ENCODE results near the gene PRPH2. TPM values are rescaled to one million over a fixed set of nuclear protein-coding genes. Genes with fewer than 3 reads are reported as not detected.

PRPH2 gene
- total RNA-seq, 1 experiment from 2014 or later = not detected

DNA sequence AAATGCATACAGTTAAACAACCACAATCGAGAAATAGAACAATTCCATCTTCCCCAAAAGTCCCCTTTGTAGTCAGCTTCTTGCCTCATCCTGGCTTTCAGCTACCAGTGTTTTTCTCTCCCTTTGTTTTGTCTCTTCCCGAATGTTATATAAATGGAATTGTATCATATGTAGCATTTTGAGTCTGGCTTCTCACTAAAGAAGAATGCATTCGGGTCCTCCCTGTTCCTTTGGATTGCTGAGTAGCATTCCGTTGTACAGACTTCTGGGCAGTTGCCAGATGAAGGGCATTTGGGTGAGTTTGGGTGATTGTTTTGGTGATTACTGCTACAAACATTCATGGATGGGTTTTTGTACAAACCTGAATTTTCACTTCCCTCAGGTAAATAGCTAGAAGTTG is 27.8 kb downstream of the PRPH2 start:
- DNase-seq (ENCODE audit: low read depth, low spot score) (no peak), ATAC-seq (no peak)
- intact Hi-C loops (cut with micrococcal nuclease; ENCODE audit: unreplicated experiment) (no loop called here), in situ Hi-C loops (cut with HindIII; ENCODE audit: low pct_unique_long_range_greater_than_20kb, low sequenced_read_pairs) (no loop called here)
- Histone ChIP-seq H3K4me3 (ENCODE audit: low read depth in 2 of 2, low read length in 2 of 2) (no peak overlapping the region), H3K36me3 (ENCODE audit: control insufficient read depth, insufficient read depth, low read length) (peaks cover 14% of the 10 kb centered on the region), H3K4me1 (ENCODE audit: control insufficient read depth, insufficient read depth, low read length) (no peaks in the 10 kb centered on the region), H3K27me3 (ENCODE audit: control insufficient read depth, insufficient read depth, low read length) (no peaks in the 10 kb centered on the region), H3K9me3 (ENCODE audit: control insufficient read depth, insufficient read depth, low read depth, low read length) (no peaks in the 10 kb centered on the region), H3K27ac (ENCODE audit: low read length) (no peak overlapping the region)
- no peak for TF ChIP-seq SIN3A (IDR thresholded peaks at IDR 0.05; ENCODE audit: borderline replicate concordance, insufficient read depth, low read depth, low read length)
- no peak for TF ChIP-seq TCF7L2 (IDR thresholded peaks at IDR 0.05; ENCODE audit: low read depth, low read length)
- no peak for TF ChIP-seq CTCF (IDR thresholded peaks at IDR 0.05)
- TF ChIP-seq, protein P1, sequence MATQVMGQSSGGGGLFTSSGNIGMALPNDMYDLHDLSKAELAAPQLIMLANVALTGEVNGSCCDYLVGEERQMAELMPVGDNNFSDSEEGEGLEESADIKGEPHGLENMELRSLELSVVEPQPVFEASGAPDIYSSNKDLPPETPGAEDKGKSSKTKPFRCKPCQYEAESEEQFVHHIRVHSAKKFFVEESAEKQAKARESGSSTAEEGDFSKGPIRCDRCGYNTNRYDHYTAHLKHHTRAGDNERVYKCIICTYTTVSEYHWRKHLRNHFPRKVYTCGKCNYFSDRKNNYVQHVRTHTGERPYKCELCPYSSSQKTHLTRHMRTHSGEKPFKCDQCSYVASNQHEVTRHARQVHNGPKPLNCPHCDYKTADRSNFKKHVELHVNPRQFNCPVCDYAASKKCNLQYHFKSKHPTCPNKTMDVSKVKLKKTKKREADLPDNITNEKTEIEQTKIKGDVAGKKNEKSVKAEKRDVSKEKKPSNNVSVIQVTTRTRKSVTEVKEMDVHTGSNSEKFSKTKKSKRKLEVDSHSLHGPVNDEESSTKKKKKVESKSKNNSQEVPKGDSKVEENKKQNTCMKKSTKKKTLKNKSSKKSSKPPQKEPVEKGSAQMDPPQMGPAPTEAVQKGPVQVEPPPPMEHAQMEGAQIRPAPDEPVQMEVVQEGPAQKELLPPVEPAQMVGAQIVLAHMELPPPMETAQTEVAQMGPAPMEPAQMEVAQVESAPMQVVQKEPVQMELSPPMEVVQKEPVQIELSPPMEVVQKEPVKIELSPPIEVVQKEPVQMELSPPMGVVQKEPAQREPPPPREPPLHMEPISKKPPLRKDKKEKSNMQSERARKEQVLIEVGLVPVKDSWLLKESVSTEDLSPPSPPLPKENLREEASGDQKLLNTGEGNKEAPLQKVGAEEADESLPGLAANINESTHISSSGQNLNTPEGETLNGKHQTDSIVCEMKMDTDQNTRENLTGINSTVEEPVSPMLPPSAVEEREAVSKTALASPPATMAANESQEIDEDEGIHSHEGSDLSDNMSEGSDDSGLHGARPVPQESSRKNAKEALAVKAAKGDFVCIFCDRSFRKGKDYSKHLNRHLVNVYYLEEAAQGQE (IDR thresholded peaks at IDR 0.05; ENCODE audit: insufficient read depth in 1 of 2, low read depth in 2 of 2, low read length in 1 of 2) = no peak
- no peak for TF ChIP-seq POLR2AphosphoS5 (IDR thresholded peaks at IDR 0.05; ENCODE audit: low read depth, low read length)
- BruUV-seq (replicated peaks) = no TSS peak
- ChIA-PET POLR2A (interaction anchor here (0.6 kb wide), 1 partner anchor 321 kb away, joined by 10 read pairs; no protein-coding TSS in a partner anchor), CTCF (no interaction called here)

DNA sequence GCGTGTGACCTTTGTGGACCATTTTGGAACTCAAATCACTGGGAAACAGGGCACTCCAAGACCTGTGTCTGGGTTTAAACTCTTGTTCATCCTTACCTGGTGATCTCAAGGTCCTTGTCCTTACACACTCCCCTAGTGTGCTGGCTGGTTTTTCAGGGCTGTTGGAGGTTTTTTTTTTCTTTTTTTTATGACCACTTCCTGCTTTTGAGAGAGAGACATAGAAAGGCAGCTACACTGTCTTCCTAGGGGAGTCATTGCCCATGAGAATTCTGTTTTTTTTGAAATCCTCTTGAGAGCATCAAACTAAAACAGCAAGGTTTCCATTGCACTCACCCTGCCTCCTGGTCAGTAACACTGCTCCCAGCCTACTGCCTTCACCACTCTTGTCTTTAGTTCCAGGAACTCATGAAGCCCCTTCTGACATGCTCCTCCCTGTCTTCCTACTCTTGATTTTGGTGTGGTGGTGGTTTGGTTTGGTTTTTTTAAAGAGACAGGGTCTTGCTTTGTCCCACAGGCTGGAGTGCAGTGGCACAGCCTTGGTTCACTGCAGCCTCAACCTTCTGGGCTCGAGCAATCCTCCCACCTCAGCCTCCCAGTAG is 28.6 kb downstream of the PRPH2 start:
- ChIA-PET CTCF (no interaction called here), POLR2A (no interaction called here)
- no peak overlapping the region for H3K4me3 ChIP-seq (ENCODE audit: low read depth in 2 of 2, low read length in 2 of 2)
- ATAC-seq (no peak), DNase-seq (ENCODE audit: low read depth, low spot score) (no peak)
- no peak for TF ChIP-seq TCF7L2 (IDR thresholded peaks at IDR 0.05; ENCODE audit: low read depth, low read length)
- no peak for TF ChIP-seq CTCF (IDR thresholded peaks at IDR 0.05)
- no peak for TF ChIP-seq POLR2AphosphoS5 (IDR thresholded peaks at IDR 0.05; ENCODE audit: low read depth, low read length)
- TF ChIP-seq, protein P1 (IDR thresholded peaks at IDR 0.05; ENCODE audit: insufficient read depth in 1 of 2, low read depth in 2 of 2, low read length in 1 of 2) = no peak
- TF ChIP-seq SIN3A (IDR thresholded peaks at IDR 0.05; ENCODE audit: borderline replicate concordance, insufficient read depth, low read depth, low read length) = no peak
- no peaks in the 10 kb centered on the region for H3K9me3 ChIP-seq (ENCODE audit: control insufficient read depth, insufficient read depth, low read depth, low read length)
- peaks cover 20% of the 10 kb centered on the region for H3K36me3 ChIP-seq (ENCODE audit: control insufficient read depth, insufficient read depth, low read length)
- no peaks in the 10 kb centered on the region for H3K27me3 ChIP-seq (ENCODE audit: control insufficient read depth, insufficient read depth, low read length)
- BruUV-seq (replicated peaks) = no TSS peak
- in situ Hi-C loops (cut with HindIII; ENCODE audit: low pct_unique_long_range_greater_than_20kb, low sequenced_read_pairs) (no loop called here), intact Hi-C loops (cut with micrococcal nuclease; ENCODE audit: unreplicated experiment) (no loop called here)
- no peak overlapping the region for H3K27ac ChIP-seq (ENCODE audit: low read length)
- no peaks in the 10 kb centered on the region for H3K4me1 ChIP-seq (ENCODE audit: control insufficient read depth, insufficient read depth, low read length)

All from Panc1 (cell line).